Measurements from ENCODE around the gene AATF. TPM values are rescaled to one million over a fixed set of nuclear protein-coding genes. Genes with fewer than 3 reads are reported as not detected.
"Not testable (repeated sequence)": the region's sequence is repeated elsewhere in the genome, so short reads cannot be mapped to it uniquely, and the experiment has no call there.

Gene AATF
- total RNA-seq, 2 experiments from 2014 or later: 58.9 to 69.8 TPM

DNA sequence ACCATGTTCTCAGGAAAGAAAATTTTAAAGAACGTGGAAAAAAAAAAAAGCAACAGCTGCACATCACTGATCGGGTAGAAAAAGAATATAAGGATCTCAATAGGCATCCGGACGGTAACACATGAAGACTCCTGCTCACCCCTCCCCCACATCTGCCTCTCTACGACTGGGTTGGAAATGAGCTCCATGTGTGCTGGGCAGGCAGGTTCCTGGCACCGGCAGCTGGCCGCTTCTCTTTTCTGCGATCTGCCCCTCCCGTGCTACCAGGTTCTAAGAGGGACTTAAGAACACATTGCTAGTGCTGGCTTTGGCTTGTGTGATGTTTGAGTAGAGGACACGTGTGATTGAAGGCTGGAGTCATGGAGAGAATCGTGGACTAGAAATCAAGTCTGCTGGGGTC lies 115.5 kb downstream of the AATF start:
- no peaks in the 10 kb centered on the region for H3K9me3 Mint-ChIP-seq
- CTCF ChIA-PET: interaction anchor here (1.0 kb wide), 1 partner anchor 357 kb away, joined by 3 read pairs; no protein-coding TSS in a partner anchor
- no peaks in the 10 kb centered on the region for H3K27me3 Mint-ChIP-seq (ENCODE audit: low read depth)
- H3K4me1 Mint-ChIP-seq (ENCODE audit: low read depth): no peaks in the 10 kb centered on the region
- intact Hi-C loops (cut with micrococcal nuclease): no loop called here
- H3K27ac Mint-ChIP-seq: no peak overlapping the region
- DNase-seq: no peak
- H3K36me3 Mint-ChIP-seq (ENCODE audit: low read depth): no peaks in the 10 kb centered on the region
- H3K4me3 Mint-ChIP-seq: no peak overlapping the region

DNA sequence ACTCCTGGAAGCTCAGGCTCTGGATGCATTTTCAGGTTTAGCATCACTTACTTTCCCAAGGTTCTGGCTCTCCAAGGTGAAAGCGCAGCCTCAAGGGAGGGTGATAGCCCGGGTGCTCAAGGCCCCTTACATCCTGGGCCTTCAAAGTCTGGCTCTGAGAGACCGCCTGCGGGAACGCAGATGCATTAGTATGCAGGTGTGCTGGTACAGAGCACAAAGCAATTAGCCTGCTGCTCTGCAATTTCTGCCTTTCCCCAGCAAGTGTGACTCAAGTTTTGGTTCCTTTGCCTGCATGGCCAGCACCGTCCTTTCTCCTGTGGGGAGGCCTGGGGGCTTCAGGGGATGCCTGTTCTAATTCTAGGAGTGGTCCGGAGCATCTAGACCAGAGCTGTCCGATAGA lies 116.2 kb downstream of the AATF start:
- no peaks in the 10 kb centered on the region for H3K27me3 Mint-ChIP-seq (ENCODE audit: low read depth)
- intact Hi-C loops (cut with micrococcal nuclease): no loop called here

DNA sequence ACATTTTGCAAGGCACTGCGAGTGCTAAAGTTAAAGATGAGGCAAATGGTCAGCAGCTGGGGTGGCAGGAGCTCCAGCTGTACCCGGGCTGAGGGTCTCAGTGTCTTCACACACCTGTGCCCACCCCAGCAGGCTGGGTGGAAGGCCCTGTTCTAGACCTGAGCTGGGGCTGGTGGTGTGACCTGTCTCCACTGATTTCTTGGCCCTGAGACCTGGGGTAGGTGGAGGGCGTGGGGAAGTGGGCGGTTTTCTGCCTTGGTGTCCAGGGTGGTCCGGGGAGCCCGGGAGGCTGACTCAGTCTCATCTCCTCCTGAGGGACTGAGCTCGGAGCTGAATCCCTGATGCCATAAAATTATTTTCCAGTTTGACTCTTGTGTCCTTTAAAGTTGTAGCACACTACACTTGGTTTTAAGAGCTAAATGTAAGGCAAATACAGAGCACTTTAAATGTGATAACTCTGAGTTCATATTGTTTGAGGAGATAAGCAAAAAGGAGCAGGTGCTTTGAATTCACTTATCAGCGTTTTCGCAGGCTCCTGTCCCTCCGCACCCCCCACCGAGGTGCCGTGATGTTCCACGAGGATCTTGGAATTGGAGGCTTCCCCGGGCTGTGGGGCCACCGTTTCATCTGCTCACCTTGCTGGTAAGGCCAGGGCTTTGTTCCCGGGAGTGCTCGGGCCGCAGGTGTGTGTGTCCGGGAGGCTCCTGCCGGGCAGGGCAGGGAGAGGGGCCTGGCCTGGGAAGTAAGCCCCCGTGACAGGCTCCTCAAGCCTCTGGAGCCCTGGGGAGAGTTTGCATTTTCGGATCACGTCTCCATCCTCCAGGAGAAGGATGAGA lies 117.0 kb downstream of the AATF start:
- intact Hi-C loops (cut with micrococcal nuclease): no loop called here
- no peak overlapping the region for H3K4me3 Mint-ChIP-seq
- no peaks in the 10 kb centered on the region for H3K36me3 Mint-ChIP-seq (ENCODE audit: low read depth)
- DNase-seq: no peak
- H3K27me3 Mint-ChIP-seq (ENCODE audit: low read depth): no peaks in the 10 kb centered on the region
- CTCF ChIA-PET: no interaction called here
- no peaks in the 10 kb centered on the region for H3K4me1 Mint-ChIP-seq (ENCODE audit: low read depth)
- H3K9me3 Mint-ChIP-seq: no peaks in the 10 kb centered on the region
- H3K27ac Mint-ChIP-seq: no peak overlapping the region

More for the DNA sequence above, 116.2 kb downstream of the AATF start:
- Mint-ChIP-seq H3K36me3 (ENCODE audit: low read depth) (no peaks in the 10 kb centered on the region), H3K9me3 (no peaks in the 10 kb centered on the region), H3K4me3 (no peak overlapping the region), H3K27ac (no peak overlapping the region), H3K4me1 (ENCODE audit: low read depth) (no peaks in the 10 kb centered on the region)
- DNase-seq: no peak
- CTCF ChIA-PET: no interaction called here

DNA sequence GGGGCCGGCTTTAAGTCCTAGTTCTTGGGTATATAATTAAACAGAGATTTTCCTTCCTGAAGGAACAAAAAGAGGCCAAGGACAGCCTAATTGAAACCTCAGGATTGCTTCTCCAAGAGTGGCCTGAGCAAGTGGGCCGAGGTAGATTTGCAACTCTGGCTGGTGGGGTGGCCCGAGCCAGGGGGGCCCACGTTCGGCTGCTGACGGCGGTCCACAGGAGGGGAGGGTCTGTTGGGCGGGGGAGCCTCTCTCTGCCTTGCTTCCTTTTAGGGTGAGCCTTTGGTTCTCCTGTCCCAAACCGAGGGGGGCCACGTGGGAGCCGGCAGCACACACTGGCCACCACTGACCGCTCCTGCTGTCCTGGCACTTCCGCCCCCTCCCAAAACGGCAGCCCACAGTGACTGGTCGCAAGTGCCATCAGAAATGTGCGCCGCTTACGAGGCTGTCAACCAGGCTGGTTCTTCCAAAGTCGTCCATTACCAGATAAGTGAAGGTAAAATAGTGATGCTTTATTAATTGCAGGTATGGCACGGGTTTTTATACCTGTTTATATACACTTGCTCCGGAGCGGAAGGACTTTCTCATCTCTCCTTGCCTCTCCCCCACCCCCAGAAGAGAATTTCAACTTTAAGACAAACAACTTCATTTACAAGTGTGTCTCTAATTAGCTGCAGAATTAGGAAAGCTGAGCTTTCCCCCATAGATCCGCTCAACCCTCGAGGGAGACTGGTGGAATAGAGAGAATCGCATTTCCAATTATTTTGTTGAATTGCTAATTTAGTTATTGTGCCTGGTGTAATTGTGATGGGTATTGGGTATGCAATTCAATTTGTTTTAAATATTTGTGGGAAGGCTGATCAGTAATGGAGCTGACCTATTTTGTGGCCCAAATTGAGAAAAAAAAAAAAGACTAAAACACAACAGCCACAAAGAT lies 117.8 kb downstream of the AATF start:
- H3K27me3 Mint-ChIP-seq (ENCODE audit: low read depth): no peaks in the 10 kb centered on the region
- CTCF ChIA-PET: no interaction called here
- no peaks in the 10 kb centered on the region for H3K9me3 Mint-ChIP-seq
- no peak for DNase-seq
- no peaks in the 10 kb centered on the region for H3K36me3 Mint-ChIP-seq (ENCODE audit: low read depth)
- no peaks in the 10 kb centered on the region for H3K4me1 Mint-ChIP-seq (ENCODE audit: low read depth)
- H3K4me3 Mint-ChIP-seq: no peak overlapping the region
- no peak overlapping the region for H3K27ac Mint-ChIP-seq
- intact Hi-C loops (cut with micrococcal nuclease): no loop called here

DNA sequence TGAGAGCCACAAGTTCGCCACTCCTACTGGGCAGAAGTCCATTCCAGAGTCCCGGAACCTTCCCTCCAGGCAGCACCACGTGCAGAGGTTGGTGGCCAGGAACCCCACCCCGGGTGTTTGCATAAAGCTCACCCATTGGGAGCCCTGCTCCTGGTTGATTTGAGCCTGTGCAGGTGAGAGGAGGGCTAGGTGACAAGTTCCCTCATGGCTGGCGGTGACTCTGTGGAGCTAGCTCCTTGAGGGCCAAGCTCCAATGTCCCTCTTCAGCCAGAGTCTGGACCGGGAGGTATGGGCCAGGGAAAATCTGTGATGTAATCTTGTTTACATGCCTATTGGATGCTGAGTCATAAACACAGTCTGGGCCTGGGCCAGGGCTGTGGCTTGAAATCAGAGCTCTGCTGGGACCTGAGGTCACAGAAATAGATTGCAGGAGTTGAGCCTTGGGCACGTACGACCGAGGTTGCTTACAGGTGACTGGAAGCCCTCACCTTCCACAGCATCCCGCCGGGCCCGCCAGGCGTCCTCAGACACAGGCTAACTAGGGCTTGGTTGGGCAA lies 118.9 kb downstream of the AATF start:
- no peaks in the 10 kb centered on the region for H3K36me3 Mint-ChIP-seq (ENCODE audit: low read depth)
- no peaks in the 10 kb centered on the region for H3K27me3 Mint-ChIP-seq (ENCODE audit: low read depth)
- CTCF ChIA-PET: interaction anchor here (1.0 kb wide), 1 partner anchor 20 kb away, joined by 4 read pairs; no protein-coding TSS in a partner anchor

DNA sequence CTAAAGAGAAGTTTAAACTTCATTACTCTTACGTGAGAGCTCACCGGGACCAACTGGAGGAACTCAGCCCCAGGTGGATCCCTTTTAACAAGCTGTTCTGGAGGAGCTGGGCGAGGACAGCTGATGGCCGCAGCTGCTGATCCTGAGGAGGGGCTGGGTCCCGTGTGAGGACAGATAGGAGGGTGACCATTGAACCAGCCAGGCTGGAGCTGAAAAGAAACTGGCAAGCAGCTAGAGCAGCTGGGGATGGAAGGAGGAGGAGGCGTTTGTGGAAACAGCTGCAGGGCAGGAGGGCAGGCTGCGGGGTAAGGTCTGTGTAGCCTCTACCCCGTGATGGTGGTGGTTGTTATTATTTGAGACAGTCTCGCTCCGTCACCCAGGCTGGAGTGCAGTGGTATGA lies 119.5 kb downstream of the AATF start:
- no peak overlapping the region for H3K27ac Mint-ChIP-seq
- H3K27me3 Mint-ChIP-seq (ENCODE audit: low read depth): no peaks in the 10 kb centered on the region
- DNase-seq: no peak
- CTCF ChIA-PET: interaction anchor here (1.0 kb wide), 1 partner anchor 20 kb away, joined by 4 read pairs; no protein-coding TSS in a partner anchor
- intact Hi-C loops (cut with micrococcal nuclease): no loop called here
- H3K4me3 Mint-ChIP-seq: no peak overlapping the region
- H3K9me3 Mint-ChIP-seq: no peaks in the 10 kb centered on the region
- no peaks in the 10 kb centered on the region for H3K36me3 Mint-ChIP-seq (ENCODE audit: low read depth)
- no peaks in the 10 kb centered on the region for H3K4me1 Mint-ChIP-seq (ENCODE audit: low read depth)

More for the DNA sequence above, 118.9 kb downstream of the AATF start:
- no peak for DNase-seq
- no peak overlapping the region for H3K4me3 Mint-ChIP-seq
- H3K9me3 Mint-ChIP-seq: no peaks in the 10 kb centered on the region
- no peak overlapping the region for H3K27ac Mint-ChIP-seq
- intact Hi-C loops (cut with micrococcal nuclease): no loop called here
- H3K4me1 Mint-ChIP-seq (ENCODE audit: low read depth): no peaks in the 10 kb centered on the region

DNA sequence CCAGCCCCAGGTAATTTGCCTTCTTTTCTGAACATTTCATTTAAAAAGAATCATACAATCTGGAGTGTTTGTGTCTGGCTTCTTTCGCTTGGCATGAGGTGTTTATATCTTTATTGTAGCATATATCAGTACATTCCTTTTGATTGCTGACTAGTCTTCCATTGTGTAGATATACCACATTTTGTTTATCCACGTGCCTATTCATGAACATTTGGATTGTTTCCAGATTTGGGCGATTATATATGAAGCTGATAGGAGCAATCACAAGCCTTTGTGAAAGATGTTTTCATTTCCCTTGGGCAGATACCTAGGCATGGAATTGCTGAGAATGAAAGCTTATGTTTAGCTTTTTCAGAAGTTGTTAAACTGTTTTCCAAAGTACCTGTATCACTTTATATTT lies 120.3 kb downstream of the AATF start:
- no peak overlapping the region for H3K4me3 Mint-ChIP-seq
- DNase-seq: no peak
- CTCF ChIA-PET: interaction anchor here (0.7 to 1.5 kb wide), 2 partner anchors 15 to 444 kb away, joined by 3 read pairs; no protein-coding TSS in a partner anchor

DNA sequence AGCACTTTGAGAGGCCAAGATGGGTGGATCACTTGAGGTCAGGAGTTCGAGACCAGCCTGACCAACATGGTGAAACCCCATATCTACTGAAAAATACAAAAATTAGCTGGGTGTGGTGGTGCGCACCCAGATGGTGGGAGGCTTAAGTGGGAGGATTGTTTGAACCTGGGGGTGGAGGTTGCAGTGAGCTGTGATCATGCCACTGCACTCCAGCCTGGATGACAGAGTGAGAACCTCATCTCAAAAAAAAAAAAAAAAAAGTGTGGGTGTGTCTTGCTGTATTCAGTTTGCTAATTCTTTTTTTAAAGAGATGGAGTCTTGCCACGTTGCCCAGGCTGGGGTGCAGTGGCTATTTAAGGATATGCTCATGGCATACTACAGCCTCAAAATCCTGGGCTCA lies 124.7 kb downstream of the AATF start:
- H3K4me1 Mint-ChIP-seq (ENCODE audit: low read depth); H3K27me3 Mint-ChIP-seq (ENCODE audit: low read depth); H3K27ac Mint-ChIP-seq; DNase-seq; H3K4me3 Mint-ChIP-seq; H3K36me3 Mint-ChIP-seq (ENCODE audit: low read depth); CTCF ChIA-PET; H3K9me3 Mint-ChIP-seq; intact Hi-C loops (cut with micrococcal nuclease): not testable (repeated sequence)

More for the DNA sequence above, 120.3 kb downstream of the AATF start:
- no peaks in the 10 kb centered on the region for H3K36me3 Mint-ChIP-seq (ENCODE audit: low read depth)
- intact Hi-C loops (cut with micrococcal nuclease): no loop called here
- no peaks in the 10 kb centered on the region for H3K27me3 Mint-ChIP-seq (ENCODE audit: low read depth)
- no peak overlapping the region for H3K27ac Mint-ChIP-seq
- H3K9me3 Mint-ChIP-seq: no peaks in the 10 kb centered on the region
- no peaks in the 10 kb centered on the region for H3K4me1 Mint-ChIP-seq (ENCODE audit: low read depth)

DNA sequence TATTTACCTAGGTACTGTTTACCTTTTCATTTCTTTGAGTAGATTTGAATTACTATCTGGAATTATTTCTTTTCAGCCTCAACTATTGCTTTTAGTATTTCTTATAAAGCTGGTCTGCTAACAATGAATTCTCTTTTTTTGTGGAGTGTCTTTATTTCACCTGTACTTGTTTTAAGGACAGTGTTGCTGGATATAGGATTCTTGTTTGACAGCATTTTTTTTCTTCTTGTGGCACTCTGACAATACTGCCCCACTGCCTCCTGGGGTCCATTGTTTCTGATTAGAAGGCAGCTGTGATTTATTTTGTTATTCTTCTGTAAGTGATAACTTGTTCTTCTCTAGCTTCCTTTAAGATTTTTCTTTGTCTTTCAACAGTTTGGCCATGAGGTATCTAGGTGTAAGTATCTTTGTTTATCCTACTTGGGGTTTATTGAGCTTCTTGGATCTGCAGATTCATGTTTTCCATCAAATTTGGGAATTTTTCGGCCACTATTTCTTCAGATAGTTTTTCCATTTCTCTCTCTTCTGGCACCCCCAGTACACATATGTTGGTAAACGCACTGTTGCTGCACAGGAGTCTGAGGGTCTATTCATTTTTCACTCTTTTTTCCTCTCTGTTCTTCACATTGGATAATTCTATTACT lies 130.4 kb downstream of the AATF start:
- Mint-ChIP-seq H3K9me3 (peaks cover 9% of the 10 kb centered on the region), H3K27me3 (ENCODE audit: low read depth) (no peaks in the 10 kb centered on the region), H3K27ac (no peak overlapping the region), H3K36me3 (ENCODE audit: low read depth) (peaks cover 6% of the 10 kb centered on the region), H3K4me3 (no peak overlapping the region), H3K4me1 (ENCODE audit: low read depth) (no peaks in the 10 kb centered on the region)
- intact Hi-C loops (cut with micrococcal nuclease): no loop called here
- CTCF ChIA-PET: interaction anchor here (1.0 kb wide), 1 partner anchor 372 kb away, joined by 3 read pairs; no protein-coding TSS in a partner anchor
- DNase-seq: no peak

DNA sequence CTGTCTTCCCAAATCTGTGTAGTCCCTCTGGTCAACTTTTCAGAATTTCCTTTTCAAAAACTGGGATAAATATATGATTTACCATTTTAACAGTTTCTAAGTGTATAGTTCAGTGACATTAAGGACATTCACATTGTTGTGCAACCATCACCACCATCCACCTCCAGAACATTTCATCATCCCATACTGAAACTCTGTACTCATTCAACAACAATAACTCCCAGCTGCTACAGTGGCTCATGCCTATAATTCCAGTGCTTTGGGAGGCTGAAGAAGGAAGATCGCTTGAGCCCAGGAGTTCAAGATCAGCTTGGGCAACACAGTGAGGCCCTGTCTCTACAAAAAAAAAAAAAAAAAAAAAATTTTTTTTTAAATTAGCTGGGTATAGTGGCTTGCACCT lies 131.0 kb downstream of the AATF start:
- intact Hi-C loops (cut with micrococcal nuclease): no loop called here
- H3K36me3 Mint-ChIP-seq (ENCODE audit: low read depth): peaks cover 6% of the 10 kb centered on the region
- CTCF ChIA-PET: interaction anchor here (1.0 kb wide), 1 partner anchor 372 kb away, joined by 3 read pairs; no protein-coding TSS in a partner anchor
- H3K27ac Mint-ChIP-seq: no peak overlapping the region
- peaks cover 9% of the 10 kb centered on the region for H3K9me3 Mint-ChIP-seq
- no peaks in the 10 kb centered on the region for H3K4me1 Mint-ChIP-seq (ENCODE audit: low read depth)
- H3K27me3 Mint-ChIP-seq (ENCODE audit: low read depth): no peaks in the 10 kb centered on the region
- no peak overlapping the region for H3K4me3 Mint-ChIP-seq
- no peak for DNase-seq

DNA sequence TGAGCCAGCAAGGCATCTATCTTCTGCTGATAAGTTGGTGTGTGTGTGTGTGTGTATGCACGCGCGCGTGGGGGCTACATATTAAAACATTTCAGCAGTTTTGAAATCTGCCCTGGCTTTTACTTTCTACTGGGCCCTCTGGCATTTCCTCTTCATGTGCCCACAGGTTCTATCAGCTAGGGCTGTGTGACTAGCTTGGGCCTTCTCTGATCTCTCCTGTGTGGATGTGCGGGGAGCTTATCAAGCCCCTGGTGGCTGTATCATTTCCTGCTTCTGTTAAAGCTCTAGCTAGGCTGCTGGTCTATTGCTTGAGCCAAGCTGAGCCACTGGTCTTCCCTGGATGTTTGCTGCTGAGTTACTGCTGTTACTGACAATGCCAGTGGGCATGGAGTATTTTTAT lies 132.5 kb downstream of the AATF start:
- CTCF ChIA-PET: interaction anchor here (0.6 to 0.9 kb wide), 2 partner anchors 190 to 310 kb away, joined by 3 read pairs; no protein-coding TSS in a partner anchor
- Mint-ChIP-seq H3K36me3 (ENCODE audit: low read depth) (peaks cover 14% of the 10 kb centered on the region), H3K27ac (no peak overlapping the region), H3K4me1 (ENCODE audit: low read depth) (no peaks in the 10 kb centered on the region), H3K4me3 (no peak overlapping the region), H3K27me3 (ENCODE audit: low read depth) (no peaks in the 10 kb centered on the region), H3K9me3 (peaks cover 9% of the 10 kb centered on the region)
- intact Hi-C loops (cut with micrococcal nuclease): no loop called here
- no peak for DNase-seq
